Skeletal muscle cell (primary cell): ENCODE data around the gene PSTPIP1.
A peak's percentile ranks its signal among the peaks of the same experiment; 100 is the strongest.

Source experiments
- DNase-seq: peaks from one replicate; pipeline ENCODE4 v3.0.0-alpha.2; 2010; ENCODE audit warnings: low read depth
- H3K4me3 ChIP-seq: 2 replicates; pipeline ENCODE4 v1.5.1; 2011; ENCODE audit warnings: low read depth, mild to moderate bottlenecking, control low read depth, low read length, moderate library complexity

The PSTPIP1 gene

DNA sequence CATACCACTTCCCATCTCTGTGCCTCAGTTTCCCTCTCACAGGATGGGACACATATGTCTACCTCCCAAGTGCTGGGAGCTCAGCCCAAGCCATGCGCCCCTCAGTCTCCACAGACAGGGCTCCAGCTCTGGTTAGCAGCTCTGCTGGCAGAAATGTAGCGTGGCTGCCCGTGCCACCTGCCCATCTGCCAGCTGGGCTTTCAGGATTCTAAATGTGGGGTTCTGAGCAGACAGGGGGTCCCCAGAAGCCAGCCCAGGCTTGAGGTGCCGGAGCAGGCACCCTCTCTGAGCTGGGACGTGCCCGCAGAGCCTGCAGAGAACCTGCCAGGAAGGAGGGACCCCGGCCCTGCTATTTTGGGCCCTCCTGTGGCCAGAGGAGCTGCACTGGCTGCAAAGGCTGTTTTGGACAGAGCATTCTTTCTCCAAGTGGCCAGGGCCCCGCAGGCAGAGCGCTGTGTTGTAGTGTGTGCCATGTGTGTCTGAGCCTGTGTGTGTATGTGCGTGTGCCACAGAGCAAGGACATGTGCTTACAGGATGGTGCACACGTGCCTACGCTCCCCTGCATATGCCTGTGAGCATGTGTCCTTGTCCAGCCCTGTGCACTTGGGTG lies 31.7 kb downstream of the PSTPIP1 start:
- H3K4me3 ChIP-seq: no peak overlapping the region
- no peak for DNase-seq

DNA sequence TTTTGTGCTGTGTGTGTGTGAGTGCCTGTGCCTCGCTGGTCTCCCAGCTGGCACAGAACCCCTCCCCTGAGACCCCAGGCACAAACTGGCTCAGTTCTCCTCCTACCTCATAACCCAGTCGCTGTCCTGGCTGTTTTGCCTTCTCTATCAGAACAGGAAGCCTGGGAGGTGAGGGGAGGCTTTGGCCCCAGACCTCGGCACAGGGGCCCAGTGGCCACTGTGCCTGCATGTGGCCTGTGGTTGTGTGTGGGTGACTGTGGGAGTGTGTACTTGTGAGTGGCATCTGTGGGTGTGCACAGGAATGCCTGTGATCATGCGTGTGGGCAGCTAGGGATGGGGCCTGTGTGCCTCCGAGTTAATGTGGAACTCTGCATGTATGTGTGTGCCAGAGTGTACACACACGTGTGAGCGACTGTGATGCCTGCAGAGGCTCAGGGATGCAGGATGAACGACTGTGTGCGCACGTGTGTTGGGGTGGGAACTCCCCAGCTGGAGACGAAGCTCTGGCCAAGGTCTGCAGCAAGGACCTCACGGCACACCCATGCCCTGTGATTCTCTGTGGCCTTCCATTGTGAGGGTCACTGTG lies 32.3 kb downstream of the PSTPIP1 start:
- H3K4me3 ChIP-seq: no peak overlapping the region

DNA sequence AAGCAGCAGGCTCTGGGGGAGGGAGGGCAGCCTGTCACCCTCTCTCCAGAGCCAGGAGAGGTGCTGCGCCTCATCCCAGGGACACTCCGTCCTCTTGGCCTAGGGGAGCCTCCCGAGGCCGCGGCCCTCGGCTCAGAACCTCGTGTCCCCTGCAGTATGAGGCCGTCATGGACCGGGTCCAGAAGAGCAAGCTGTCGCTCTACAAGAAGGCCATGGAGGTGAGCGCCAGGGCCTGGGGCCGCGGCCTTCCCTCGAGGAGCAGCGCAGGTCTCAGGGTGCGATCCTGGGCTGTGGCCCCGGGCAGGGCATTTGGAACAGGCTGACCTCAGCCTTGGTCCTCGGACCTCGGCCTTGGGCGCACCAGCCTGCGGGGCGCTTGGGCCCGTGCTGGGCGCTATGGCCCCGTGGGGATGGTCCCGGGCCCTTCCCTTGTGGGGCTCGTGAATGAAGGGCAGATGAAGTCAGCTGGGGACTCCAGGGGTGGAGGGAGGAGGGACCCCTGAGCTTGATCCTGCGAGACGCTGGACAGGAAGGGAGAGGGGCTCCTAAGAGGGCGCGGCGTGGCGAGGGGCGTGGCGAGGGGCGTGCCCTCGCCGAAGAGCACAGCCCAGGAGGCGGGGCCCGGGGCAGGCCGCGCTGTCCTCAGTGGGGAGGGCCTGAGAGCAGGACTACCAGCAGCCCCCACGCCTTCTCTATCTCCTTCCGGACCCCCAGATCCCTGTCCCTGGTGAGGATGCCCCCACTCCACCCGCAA lies 32.9 kb downstream of the PSTPIP1 start:
- no peak for DNase-seq
- peak overlapping the region; percentile 37 for H3K4me3 ChIP-seq

More for the DNA sequence above, 32.3 kb downstream of the PSTPIP1 start:
- DNase-seq: no peak

DNA sequence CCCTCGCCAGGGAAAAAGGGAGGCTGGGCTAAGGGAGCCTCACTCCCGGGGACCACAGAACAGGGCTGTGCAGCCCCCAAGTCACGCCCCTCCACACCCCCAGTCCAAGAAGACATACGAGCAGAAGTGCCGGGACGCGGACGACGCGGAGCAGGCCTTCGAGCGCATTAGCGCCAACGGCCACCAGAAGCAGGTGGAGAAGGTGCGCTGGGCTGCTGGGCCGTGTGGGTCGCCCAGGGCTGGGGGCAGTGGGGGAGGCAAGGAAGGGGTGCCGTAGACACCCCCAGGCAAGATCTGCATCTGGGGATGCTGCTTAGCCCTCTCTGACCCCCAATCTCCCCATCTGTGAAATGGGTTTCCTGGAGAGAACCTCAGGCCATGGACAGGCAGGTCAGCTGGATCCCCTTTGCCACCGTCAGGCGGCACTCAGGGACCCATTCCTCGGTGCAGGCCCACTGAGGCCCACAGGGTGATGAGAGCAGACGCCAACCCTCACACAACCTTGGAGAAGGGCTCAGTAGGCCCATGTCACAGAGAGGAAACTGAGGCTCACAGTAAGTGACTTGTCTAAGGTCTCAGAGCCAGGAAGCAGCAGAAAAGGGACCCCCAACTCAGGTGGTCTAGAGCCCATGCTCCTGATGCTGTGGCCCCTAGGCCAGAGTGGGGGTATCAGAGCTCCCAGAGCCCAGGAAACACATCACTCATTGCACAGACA lies 33.7 kb downstream of the PSTPIP1 start:
- peak overlapping the region; percentile 37 for H3K4me3 ChIP-seq
- DNase-seq: no peak

DNA sequence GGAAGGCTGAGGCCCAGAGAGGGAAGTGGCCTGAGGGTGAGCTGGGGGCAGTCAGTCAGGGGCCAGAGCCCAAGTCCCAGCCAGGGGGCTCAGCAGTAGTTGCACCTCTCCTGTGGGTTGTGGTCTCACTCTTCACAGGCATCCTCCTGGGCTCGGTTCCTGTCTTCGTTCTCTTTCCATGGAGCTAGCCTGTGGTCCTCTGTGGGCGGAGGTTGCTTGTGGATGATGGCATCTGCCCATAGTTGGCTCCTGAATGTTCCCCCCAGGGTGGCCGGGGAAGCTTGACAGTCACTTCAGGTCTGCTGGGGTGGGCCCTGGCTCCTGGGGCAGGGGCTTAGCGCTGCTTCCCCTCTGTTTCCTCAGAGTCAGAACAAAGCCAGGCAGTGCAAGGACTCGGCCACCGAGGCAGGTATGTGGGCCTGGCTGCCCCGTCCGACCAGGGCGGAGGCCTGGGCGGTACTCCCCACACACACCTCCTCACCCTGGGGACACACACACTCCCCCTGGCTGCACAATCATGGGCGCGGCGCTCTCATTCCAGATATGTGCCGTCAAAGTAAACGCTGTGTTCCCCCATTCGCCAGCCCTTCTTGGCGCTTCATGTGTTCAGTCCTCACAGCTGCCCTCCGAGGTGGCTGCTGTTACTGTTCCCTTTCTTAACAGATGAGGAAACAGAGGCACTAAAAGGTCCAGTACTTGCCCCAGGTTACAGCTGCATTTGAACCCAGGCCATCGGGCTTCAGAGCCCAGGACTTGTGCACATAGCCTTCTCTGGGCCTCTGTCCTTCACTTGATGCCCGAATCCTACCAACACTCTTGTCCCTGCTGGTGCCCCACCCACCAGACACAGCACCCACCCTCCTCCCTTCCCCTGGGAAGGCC lies 34.5 kb downstream of the PSTPIP1 start:
- no peak for DNase-seq
- no peak overlapping the region for H3K4me3 ChIP-seq

DNA sequence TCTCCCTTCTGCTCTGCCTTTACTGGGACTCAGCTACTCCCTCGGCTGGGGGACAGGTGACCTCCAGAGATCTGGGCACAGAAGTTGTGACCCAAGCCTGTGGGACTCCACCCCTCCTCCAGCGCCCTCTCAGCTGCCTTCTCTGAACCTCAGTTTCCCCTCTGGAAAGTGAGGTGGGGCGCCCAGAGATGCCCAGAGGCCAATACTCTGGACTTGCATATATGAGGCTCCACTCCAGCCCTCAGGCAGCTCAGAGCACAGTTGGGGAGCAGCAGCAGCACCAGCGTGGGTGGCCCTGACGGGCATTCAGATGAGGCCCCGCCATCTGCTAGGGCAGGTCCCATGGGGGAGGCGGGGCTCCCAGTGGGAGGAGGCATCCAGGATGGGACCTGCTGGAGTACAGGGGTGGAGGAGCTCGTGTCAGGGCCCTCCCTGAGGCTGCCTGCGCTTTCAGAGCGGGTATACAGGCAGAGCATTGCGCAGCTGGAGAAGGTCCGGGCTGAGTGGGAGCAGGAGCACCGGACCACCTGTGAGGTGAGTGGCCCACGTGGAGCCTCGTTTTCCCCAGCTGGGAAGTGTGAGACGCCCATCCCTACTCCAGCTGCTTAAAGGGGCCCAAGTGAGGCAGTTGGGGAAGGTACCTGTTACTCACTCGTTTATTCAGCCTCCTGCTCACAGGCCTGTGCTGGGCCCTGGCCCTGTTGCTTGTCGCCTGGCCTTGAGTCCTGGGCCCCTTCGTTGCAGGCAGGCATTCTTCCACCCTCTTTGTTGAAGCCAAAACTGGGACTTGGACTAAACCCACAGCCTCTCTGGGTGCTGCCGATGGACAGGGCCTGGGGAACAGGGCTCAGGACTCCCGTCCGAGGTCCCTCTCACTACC lies 35.4 kb downstream of the PSTPIP1 start:
- no peak for DNase-seq
- no peak overlapping the region for H3K4me3 ChIP-seq

DNA sequence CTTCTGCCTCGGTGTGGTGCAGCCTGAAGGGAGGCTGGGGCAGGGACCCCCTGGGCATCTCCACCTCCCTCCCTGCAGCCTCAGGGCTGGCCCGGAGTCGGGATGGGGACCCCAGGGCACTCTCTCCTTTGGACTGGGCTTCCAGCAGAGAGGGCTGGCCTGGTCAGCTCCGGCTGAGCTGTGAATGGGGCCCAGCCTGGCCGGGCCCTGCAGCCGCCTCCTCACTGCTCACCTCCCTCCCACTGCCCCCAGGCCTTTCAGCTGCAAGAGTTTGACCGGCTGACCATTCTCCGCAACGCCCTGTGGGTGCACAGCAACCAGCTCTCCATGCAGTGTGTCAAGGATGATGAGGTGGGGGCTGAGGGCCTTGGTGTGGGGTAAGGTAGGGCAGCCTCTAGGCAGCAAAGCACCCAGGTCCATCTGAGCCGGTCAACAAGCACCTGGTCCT lies 36.0 kb downstream of the PSTPIP1 start:
- H3K4me3 ChIP-seq: no peak overlapping the region
- DNase-seq: no peak

DNA sequence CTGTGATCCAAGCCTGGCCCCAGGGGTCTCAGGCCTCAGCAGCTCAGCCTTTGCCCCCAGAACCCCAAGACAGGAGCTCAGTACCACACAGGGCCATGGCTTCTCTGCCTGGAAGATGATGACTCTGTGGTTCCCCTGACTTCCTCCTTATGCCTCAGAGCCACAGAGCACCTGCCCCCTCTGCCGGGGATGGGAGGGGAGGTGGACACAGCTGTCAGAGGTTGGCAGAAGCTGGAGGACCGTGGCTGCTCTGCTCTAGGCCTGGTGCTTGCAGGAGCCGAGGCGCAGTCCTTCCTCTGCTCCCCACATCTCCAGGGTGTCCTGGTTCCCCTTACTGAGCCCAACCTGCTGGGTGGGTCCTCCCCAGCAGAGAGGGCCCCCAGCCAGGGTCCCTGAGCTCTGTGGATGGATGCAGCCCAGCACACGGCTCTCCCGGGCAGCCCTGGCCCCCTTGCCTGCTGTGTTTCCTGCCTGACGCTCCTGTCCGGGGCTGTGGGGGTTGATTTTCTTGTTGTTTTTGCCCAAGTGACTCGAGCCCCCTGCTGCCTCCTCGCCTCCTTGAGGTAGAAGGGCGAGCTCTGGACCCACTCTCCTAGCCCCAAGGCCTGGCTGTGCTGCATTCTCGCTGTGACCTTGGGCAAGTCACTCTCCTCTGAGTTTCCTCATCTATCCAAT lies 36.6 kb downstream of the PSTPIP1 start:
- no peak for DNase-seq
- H3K4me3 ChIP-seq: no peak overlapping the region

DNA sequence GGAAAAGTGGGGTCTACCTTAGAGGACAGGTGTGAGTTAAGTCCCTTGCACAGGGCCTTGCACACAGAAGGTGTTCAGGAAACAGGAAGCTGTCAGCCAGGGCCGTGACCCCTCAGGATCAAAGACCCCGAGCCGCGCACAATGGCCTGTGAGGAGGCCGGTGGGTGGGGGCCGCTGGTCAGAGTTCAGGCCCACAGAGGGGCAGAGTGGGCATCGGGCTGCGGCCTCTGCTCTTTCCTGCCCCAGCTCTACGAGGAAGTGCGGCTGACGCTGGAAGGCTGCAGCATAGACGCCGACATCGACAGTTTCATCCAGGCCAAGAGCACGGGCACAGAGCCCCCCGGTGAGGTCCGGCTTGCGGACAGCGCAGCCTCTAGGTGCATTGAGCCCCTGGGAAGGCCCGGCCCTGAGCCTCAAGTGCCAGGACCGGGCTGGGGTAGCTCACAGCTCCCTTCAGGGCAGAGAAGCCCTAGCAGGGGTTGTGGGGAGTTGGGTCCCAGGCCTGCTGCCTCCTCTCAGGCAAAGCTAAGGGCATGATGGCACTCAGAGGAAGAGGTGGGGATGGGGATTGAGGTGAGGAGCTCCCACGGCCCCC lies 37.2 kb downstream of the PSTPIP1 start:
- H3K4me3 ChIP-seq: no peak overlapping the region
- DNase-seq: no peak

DNA sequence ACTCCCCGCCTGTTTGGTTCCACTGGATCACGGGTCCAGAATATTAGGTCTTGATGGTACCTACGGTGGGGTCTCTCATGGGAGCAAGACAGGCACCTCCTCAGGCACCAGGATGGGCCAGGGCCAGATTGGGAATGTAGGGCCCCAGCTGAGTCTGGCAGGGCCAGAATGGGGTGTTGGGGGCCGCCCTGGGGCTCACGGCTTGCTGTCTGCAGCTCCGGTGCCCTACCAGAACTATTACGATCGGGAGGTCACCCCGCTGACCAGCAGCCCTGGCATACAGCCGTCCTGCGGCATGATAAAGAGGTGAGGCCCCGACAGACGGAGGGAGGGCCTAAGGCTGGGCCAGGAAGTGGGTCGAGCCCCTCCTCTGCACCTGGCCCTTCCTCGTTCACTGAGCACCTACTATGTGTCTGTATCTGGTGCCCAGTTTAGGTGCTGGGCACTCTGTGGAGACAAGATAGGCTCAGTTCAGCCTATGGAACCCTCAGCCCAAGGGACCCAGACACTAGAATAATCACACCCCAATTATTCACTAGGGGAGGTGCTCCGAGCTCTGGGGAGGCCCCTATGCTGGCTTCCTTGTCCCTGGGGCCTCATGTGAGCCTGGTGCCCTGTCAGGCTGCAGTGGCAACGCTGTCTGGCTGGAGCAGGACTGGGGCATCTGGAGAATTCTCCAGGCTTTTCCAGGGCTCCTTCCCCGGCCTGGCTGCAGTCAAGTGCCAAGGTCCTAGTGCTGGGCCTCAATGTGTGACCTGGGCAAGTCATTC lies 37.9 kb downstream of the PSTPIP1 start:
- H3K4me3 ChIP-seq: no peak overlapping the region
- no peak for DNase-seq

DNA sequence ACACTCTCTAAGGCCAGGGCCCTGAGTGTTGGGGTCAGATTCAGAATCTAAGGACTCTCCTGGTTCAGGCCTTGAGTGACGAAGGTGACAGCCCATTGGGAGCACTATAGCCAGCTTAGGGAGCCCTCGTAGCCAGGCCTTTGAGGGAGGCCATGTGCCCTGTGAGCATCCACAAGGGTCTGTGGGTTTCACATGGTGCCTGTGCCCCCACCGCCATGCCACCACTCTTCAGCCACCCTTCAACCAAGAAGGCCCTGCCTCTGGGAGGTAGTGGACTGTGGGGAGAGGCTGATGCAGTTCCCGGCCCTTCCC lies 38.4 kb downstream of the PSTPIP1 start:
- DNase-seq: no peak
- no peak overlapping the region for H3K4me3 ChIP-seq

DNA sequence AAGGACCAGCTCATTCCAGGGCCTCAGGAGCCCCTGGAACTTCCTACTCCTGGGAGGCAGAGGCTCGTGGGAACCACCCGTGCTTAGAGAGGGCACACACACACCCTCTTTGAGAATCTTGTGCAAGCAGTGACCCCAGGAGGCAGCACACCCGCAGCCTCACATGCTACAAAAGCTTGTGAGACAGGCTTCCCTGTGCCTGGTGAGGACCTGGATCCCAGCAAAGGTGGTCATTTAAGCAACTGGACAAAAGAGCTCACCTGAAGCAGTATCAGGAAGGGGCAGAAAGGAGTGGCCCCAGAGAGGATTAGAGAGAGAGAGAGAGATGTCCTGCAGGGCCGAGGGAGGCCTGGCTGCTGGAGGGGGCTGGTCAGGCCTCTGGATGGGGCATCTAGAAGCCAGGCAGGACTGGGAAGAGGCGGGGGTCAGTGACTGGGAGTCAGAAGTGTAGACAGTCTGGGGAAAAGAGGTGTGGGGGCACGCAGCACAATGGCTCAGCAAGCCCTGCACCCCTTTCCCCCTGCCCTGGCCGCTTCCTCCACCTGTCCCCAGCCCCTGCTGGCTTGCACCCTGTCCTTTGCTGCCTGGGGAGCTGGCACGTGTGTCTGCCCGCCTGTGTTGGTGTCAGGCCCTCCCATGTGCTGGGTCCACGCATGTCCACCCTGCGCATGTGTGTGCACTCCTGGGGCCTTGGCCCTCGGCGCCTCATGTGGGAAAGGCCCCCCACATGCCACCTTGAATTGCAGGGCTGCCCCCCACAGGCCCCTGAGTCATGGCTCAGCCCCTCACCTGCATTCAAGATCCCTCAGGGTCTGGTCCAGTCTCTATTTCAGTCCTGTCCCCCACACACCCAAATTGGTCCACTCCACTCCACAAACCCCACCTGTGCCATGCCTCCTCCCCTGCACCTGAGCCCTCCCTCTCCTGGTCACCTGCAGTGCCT lies 39.1 kb downstream of the PSTPIP1 start:
- DNase-seq: no peak
- H3K4me3 ChIP-seq: no peak overlapping the region

DNA sequence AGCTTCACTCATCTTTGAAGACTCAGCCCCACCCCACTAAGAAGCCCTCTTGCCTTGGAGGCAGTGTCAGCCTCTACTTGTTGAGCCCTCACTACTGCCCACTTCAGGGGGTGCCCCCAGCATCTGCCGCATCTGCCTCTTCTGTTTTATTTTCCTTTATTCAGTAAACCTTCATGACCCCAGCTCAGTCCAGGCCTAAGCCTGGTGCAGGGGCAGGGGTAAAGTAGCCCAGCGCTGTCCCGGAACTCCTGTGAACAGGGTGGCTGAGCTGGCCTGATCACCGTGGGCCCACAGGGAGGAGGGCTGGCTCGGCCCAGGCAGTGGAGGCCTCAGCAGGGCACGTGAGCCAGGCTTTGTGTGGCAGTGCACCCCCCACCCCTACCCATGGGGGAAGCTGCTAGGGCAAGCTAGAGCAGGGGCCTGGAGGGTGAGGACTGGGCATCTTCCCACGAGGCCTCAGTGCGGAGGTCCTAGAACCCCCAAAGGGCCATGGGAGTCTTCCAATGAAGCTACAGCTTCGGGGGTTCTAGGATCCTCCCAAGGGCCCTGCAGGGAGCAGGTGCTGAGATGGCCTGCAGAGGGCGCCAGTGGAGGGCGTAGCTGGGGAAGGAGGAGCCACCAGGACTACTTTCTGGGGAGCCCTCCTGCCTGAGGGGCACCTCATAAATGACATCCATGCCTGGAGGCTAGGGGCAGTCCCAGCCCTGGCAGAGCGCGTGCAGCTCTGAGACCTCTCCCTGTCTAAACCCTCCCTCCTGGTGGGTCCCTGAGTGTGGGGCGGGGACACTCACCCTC lies 40.0 kb downstream of the PSTPIP1 start:
- DNase-seq: no peak
- H3K4me3 ChIP-seq: no peak overlapping the region

DNA sequence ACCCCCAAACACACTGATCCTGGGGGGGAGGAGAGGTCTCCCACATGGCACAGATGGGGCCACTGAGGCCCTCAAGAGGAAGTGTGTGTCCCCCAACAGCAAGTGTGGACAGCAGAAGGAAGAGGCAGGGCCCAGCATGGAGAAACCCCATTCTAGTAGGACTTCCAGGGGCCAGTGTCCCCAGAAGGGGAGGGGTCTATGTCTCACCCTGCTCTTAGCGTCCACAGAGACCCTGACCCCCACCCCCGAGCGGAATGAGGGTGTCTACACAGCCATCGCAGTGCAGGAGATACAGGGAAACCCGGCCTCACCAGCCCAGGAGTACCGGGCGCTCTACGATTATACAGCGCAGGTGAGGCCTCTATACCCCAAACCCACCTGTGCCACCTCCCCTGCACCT lies 40.7 kb downstream of the PSTPIP1 start:
- no peak overlapping the region for H3K4me3 ChIP-seq
- no peak for DNase-seq

DNA sequence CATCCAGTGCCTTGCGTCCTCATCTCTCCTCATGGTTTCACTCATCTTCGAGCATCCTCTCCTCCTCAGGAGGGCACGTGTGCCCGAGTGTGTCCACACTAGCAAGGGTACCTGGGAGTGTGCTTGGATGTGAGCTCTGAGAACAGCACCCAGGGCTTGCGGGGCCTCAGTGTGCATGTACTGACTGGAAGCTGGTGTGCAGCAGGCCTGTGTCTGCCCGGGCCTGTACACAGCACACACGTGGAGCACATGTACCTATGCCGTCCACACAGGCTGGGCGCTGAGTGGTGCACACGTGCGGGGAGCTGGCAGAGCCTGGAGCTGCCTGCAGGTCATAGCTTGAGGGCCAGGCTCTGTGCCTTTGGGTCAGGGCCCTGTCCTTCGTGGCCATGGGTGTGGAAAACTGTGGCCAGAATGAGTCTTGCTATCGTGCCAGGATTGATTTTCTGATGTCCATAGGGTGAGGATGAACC lies 41.1 kb downstream of the PSTPIP1 start:
- DNase-seq: no peak
- H3K4me3 ChIP-seq: no peak overlapping the region
